ENCODE data around the gene LASP1.

DNA sequence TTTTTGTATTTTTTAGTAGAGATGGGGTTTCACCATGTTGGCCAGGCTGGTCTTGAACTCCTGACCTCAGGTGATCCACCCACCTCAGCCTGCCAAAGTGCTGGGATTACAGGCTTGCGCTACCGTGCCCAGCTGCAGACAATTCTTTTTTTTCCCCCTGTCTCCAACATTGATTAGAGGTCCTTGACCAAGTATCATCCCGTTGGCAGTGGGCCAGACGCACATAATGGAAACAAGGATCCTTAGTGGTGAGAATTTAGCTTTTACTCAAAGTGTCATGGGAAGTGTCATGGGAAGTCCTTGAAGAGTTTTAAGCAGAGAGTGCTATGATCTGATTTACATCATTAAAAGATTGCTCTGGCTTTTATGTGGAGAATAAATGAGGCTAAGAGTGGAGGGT is 99.4 kb downstream of the LASP1 start:
- TF ChIP-seq, protein P1, sequence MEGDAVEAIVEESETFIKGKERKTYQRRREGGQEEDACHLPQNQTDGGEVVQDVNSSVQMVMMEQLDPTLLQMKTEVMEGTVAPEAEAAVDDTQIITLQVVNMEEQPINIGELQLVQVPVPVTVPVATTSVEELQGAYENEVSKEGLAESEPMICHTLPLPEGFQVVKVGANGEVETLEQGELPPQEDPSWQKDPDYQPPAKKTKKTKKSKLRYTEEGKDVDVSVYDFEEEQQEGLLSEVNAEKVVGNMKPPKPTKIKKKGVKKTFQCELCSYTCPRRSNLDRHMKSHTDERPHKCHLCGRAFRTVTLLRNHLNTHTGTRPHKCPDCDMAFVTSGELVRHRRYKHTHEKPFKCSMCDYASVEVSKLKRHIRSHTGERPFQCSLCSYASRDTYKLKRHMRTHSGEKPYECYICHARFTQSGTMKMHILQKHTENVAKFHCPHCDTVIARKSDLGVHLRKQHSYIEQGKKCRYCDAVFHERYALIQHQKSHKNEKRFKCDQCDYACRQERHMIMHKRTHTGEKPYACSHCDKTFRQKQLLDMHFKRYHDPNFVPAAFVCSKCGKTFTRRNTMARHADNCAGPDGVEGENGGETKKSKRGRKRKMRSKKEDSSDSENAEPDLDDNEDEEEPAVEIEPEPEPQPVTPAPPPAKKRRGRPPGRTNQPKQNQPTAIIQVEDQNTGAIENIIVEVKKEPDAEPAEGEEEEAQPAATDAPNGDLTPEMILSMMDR (IDR thresholded peaks at IDR 0.05): no peak
- TF ChIP-seq POLR2A (IDR thresholded peaks at IDR 0.05): no peak

Data from thyroid gland (tissue), 4 donors.